Pulmonary artery endothelial cell (primary cell): ENCODE data around the gene HK2. TPM values are rescaled to one million over a fixed set of nuclear protein-coding genes. Genes with fewer than 3 reads are reported as not detected.
"Not testable (repeated sequence)": the region's sequence is repeated elsewhere in the genome, so short reads cannot be mapped to it uniquely, and the experiment has no call there.

Experiments
- DNase-seq: peaks from one replicate; pipeline ENCODE4 v3.0.0-alpha.2; 2011; ENCODE audit warnings: low read depth, low spot score
- total RNA-seq: library from RNA; depleted of rRNA; stranded (reverse); fragments of >200 nt; gene quantifications from 2 replicates; pipeline ENCODE4 v1.2.3, GENCODE V29; 2014

HK2 gene
- total RNA-seq, 1 donor from 2014 or later: 19.8 TPM

DNA sequence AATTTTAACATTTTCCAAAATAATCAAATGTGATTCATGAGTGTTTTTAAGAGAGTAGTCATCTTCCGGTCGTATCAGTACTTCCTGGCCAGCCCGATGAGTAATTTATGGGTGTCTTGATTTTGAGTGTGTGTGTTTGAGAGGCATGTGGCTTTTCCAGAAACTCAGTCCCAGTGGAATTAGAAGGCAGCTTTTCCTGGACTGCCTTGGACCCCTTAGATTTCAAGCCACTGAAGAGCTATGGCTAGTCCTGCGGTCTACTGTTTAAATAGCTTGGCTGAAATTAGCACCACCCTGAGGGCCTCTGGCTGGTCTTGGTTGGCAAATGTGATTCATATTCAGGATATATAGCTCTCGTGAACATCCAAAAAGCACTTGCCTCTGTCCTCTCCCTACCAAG is 59.4 kb downstream of the HK2 start:
- peak; percentile 39 for DNase-seq

DNA sequence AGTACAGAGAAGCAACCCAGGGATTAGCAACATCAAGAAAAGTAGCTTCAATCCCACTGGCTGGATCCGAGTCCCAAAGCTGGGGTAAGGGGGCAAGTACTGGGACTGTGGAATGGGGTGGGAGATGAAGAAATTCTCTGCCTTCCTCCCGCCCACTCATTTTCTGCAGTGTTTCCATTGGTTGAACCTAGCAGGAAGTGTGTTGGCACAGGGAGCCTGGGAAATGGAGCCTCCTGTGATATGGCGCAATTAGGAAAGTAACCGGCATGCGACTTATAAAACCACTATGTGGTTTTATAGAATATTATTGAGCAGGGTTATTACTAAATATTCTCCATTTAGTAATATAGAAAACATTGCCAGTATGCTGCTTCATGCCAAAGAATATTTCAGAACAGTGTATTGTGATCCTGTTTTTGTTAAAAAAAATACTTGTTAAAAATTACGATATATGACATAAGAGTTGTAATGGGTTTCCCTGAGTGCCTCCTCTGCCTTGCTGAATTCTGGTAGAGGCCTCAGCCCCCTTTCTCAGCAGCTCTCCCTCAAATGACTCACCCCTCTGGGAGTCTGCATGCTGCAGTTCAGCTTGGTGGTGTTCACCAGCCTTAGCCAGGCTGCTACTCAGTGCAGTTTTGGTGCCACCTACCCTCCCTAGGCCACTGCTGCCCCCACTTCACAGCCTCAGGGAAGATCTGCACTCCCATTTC is 60.5 kb downstream of the HK2 start:
- DNase-seq: no peak

DNA sequence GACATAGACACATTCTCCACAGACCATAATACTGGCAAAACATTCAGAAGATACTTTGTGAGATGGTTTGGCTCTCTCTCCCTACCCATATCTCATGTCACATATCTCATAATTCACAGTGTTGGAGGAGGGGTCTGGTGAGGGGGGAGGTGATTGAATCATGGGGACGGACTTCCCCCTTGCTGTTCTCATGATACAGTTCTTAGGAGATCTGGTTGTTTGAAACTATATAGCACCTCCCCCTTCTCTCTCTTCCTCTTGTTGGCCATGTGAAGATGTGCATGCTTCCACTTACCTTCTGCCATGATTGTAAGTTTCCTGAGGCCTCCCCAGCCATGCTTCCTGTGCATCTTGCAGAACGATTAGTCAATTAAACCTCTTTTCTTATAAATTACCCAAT is 61.1 kb downstream of the HK2 start:
- DNase-seq: no peak

DNA sequence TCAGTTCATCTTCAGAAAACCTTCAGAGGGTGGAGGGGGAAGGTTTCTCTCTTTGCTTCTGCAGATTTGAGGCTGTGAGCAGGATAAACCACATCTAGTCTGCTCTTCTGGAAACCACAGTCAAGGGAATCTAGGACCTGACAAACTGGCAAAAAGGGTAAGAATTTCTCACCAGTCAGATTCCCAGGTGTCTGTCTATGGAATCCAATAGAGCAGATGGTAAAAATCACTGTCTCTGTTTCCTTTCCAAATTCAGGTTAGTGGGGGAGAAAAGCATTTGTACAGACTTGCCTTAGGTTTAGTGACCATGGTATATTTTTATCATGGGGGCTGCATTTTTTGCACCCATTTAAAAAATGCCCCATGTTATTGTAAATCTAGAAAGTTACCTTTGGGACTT is 62.3 kb downstream of the HK2 start:
- DNase-seq: no peak

DNA sequence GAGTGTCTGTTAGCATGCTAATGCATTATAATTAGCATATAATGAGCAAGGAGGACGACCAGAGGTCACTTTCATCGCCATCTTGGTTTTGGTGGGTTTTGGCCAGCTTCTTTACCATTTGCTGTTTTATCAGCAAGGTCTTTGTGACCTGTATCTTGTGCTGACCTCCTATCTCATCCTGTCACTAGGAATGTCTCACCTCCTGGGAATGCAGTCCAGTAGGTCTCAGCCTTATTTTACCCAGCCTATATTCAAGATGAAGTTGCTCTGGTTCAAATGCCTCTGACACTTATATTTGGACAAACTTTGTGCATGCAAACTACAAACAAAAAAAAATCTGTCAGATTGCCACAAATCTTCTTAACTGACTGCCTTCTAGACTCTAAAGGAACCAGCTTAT is 66.3 kb downstream of the HK2 start:
- DNase-seq: not testable (repeated sequence)

DNA sequence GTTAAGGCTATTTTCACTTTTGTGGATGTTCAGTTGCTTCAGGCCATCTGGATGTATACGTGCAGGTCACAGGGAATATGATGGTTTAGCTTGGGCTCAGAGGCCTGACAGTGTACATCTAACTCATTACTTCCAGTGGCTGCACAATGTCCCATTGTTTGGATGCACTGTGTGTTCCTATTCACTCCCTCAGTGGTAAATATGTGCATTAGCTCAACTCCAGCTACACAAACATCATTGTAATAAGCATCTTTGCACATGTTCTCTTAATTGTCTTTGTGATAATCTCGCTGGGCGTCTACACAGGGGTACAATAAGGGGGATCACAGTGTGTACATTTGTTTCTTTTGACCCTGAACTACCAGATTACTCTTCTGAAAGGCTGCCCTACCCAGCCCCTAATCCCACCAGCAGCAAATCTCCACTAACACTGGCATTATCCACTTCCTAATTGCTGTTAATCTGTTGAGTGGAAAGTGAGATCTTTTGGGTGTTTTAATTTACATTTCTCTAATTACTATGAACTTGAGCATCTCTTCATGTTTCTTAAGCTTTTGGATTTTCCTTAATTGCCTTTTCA is 68.4 kb downstream of the HK2 start:
- DNase-seq: no peak

DNA sequence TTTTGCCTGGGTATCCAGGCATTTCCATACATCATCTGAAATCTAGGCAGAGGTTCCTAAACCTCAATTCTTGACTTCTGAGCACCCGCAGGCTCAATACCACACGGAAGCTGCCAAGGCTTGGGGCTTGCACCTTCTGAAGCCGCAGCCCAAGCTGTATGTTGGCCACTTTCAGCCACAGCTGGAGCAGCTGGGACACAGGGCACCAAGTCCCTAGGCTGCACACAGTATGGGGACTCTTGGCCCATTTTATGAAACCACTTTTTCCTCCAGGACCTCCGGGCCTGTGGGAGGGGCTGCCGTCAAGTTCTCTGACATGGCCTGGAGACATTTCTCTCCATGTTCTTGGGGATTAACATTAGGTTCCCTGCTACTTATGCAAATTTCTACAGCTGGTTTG is 72.5 kb downstream of the HK2 start:
- no peak for DNase-seq

- not testable (repeated sequence) for DNase-seq
Observed at GRCh38 chr2:74907560-74907959, 73.6 kb downstream of the HK2 start.

- DNase-seq: no peak
Observed at GRCh38 chr2:74908748-74909444, 75.0 kb downstream of the HK2 start.

DNA sequence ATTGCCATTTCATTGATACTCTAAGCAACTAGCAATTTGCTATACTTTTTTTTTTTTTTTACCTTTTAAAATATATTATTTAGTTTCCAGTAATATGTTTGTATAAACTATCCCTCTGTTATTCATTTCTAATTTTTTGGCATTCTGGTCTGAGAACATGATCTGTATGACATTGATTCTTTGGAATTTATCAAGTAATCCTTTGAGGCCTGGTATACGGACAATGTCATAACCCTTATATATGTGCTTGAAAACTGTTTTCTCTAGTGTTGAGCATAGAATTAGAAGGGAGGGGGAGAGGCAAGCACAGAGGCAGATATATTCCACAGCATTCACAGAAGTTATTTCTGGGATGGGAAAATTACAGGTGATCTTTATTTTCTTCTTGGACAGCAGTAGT is 76.3 kb downstream of the HK2 start:
- no peak for DNase-seq

- DNase-seq: no peak
Observed at GRCh38 chr2:74911061-74911460, 77.1 kb downstream of the HK2 start.

DNA sequence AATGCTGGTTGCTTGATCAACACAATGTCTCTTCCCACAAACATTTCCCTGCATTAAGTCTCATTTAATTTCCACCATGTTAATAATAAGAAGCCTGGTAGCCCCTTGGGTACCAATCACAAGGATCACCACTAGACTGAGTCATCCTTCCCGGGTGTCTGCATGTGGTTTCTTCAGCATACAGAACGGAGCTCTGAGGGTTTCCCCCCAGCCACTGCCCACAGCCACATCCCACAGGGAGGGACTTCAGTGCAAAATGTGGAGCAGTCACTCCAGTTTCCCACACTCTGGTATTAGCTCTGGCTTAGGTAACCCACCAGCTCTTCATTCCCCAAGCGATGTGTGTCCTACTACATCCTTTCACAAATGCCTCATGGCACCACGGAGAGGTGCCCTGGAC is 81.8 kb downstream of the HK2 start:
- DNase-seq: no peak

DNA sequence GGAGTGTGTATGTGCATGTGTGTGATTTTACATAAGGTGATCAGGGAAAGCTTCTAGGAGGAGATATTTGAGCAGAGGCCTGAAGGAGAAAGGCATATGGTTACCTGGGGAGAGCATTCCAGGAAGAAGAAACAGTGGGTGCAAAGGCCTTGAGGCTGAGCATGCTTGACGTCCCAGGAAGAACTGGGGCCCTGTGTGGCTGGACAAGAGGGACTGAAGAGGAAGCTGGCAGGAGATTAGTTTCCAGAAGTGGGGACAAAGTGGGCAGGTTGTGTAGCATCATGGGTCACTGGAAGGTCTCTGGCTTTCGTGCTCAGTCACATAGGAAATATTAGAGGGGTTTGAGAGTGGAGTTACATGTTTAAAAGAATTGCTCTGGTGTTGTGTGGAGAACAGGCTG is 82.5 kb downstream of the HK2 start:
- no peak for DNase-seq

DNA sequence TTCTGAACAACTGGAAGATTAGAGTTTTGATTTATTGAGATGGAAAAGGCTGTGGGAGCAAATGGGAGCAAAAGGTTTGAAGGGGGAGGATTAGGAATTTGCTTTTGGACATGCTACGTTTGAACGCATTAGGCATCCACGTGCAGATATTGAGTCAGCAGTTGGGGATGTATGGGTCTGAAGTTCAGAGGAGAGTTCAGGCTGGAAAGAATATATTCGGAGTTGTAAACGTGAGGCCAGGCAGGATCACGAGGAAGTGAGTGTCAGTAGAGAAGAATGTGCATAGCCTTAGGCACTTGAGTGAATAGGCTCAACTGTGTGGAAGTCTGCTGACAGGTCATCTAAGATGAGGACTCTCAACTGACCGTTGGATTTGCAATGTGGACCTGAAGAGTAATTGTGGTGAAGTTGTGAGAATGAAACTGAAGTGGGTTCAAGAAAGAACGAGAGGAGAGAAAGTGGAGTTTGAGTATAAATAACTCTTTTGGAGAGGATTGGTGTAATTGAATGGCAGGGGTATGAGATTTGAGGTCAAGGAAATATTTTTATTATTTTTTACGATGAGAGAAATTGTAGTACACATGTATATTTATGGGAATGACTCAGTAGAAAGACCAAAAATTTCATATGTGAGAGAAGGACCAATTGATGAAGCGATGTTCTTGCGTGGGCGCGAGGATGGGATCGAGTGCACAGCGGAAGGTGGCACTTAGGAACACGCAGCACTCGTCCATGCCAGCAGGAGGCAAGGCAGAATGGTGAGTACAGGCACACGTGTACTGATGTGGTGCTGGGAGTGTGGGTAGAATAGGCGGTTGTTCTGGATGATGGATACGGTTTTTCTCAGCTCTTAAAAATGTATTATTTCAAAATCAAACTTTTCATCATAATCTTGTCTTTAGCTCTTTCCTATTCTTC is 84.0 kb downstream of the HK2 start:
- peak; percentile 54 for DNase-seq

- no peak for DNase-seq
Observed at GRCh38 chr2:74919827-74920226, 85.9 kb downstream of the HK2 start.

- DNase-seq: no peak
Observed at GRCh38 chr2:74921236-74921736, 87.4 kb downstream of the HK2 start.

- no peak for DNase-seq
Observed at GRCh38 chr2:74922592-74923227, 88.8 kb downstream of the HK2 start.

DNA sequence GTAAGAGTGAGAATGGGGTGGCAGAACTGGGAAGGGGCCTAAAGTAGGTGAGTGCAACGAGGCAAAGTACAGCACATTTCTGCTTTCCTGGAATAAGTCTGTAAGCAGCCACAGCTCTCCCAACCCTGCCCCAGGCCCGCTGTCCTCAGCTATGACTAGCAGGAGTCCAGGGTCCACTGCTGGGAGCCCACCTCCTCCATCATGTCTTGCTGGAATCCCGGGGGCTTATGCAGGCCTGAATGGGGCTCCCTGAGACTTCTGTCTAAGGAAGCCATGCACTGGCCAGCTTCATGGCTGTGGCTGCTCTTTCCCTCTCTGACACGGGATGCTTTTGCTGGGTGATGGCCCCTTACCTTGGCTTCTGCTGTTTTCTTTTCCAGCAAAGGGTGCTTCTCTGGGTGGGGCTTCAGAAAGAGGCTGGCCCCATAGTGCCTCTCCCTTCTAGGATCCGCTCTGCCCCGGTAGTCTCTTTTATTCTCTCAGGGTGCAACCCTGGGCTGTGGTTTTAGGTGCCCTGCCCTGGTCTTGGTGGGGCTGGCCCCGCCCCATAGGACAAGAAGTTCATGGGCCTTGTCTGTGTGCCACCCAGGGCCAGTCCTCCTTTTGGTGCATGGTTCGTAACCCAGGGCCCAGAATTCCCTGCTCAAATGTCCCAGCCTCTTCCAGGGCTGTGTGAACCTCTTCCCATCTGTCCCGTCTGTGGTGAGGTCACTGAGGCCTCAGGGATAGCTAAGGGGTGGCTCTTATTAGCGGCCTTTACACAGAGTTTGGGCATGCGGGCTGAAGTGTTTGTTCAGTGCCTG is 90.7 kb downstream of the HK2 start:
- no peak for DNase-seq

DNA sequence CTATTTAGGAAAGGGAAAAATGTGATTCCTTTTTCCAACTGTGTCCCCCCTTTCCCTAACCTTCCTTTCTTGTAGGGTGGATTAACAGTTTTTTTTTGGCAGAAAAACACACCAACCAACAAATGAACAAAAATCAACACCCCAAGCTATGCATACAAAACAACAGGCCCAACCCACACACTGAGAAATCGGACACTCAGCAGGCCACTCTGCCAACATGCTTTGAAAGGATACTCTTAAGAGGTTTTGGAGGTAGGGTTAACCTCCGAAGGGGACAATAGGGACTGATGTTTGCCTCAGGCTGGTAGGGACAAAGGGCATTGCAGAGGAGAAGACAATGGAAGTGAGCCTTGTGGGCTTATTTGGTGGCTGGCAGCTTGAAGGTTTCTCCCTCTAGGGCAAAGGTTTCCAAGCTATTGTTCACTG is 91.4 kb downstream of the HK2 start:
- DNase-seq: no peak

DNA sequence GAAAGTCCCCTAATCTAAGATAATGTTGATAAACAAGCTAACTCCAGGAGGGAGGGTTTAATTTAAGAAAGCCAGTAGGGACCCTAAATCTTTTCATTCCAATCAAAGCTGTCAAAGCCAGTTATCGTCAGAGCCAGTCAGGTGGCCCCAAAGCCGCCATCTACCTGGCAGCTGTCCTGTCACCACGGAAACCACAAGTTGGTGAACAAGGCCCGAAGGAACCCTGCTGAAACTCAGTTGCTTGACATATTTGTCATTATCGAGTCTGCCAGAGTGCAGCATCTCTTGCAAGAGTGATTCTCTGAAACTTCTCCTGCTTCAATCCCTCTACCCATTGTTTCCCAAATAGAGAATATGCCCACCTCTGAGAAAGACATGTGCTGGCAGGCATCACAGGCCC is 93.7 kb downstream of the HK2 start:
- no peak for DNase-seq
